ENCODE measurements around the gene DNAJC16.
"Not testable (repeated sequence)": the region's sequence is repeated elsewhere in the genome, so short reads cannot be mapped to it uniquely, and the experiment has no call there.

DNA sequence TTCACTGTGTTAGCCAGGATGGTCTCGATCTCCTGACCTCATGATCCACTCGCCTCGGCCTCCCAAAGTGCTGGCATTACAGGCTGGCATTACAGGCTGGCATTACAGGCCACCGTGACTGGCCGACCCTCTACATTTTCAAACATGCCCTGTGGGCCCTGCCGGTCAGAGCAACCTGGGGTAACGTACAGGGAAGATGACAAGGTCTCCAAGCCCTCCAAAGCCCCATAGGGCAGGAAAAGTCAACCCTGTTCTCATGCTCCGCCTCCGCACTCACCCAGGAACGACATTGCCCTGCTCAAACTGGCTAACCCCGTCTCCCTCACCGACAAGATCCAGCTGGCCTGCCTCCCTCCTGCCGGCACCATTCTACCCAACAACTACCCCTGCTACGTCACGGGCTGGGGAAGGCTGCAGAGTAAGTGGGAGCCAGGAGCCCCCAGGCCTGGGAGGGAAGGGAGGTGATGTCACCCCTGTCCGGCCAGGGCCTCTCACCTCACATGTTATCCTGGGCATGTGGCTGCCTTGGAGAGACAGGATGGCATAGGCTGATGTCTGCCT lies 43.6 kb upstream of the DNAJC16 start:
- TF ChIP-seq, protein P1, sequence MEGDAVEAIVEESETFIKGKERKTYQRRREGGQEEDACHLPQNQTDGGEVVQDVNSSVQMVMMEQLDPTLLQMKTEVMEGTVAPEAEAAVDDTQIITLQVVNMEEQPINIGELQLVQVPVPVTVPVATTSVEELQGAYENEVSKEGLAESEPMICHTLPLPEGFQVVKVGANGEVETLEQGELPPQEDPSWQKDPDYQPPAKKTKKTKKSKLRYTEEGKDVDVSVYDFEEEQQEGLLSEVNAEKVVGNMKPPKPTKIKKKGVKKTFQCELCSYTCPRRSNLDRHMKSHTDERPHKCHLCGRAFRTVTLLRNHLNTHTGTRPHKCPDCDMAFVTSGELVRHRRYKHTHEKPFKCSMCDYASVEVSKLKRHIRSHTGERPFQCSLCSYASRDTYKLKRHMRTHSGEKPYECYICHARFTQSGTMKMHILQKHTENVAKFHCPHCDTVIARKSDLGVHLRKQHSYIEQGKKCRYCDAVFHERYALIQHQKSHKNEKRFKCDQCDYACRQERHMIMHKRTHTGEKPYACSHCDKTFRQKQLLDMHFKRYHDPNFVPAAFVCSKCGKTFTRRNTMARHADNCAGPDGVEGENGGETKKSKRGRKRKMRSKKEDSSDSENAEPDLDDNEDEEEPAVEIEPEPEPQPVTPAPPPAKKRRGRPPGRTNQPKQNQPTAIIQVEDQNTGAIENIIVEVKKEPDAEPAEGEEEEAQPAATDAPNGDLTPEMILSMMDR (IDR thresholded peaks at IDR 0.05) = not testable (repeated sequence)
- TF ChIP-seq POLR2A (IDR thresholded peaks at IDR 0.05) = not testable (repeated sequence)
